AG04450 (cell line): ENCODE results near the gene FSHR. TPM values are rescaled to one million over a fixed set of nuclear protein-coding genes. Genes with fewer than 3 reads are reported as not detected.

Source experiments
- CTCF ChIA-PET: fragments of 300-600, 350-600 bp; formaldehyde crosslinking; extraction: SDS; loops from one replicate; lab custom pipeline; 2022; ENCODE audit warnings: antibody characterized with exemption, inconsistent platforms; lab: Charles Lee
- POLR2A ChIA-PET: fragments of 350-600 bp; formaldehyde crosslinking; extraction: SDS; loops from one replicate; lab custom pipeline; 2021; ENCODE audit warnings: antibody characterized with exemption, inconsistent platforms; lab: Yijun Ruan, JAX
- DNase-seq: peaks from one replicate; pipeline ENCODE4 v3.0.0-alpha.2; 2011; ENCODE audit warnings: low read depth, low spot score
- H3K27ac ChIP-seq: one replicate; pipeline ENCODE4 v1.5.1; 2012; ENCODE audit warnings: low read depth, low read length, control low read depth
- H3K27me3 ChIP-seq: one replicate; pipeline ENCODE4 v1.6.0; 2012; ENCODE audit warnings: low read length; ENCODE audit not compliant: control insufficient read depth, insufficient read depth
- H3K4me3 ChIP-seq: 2 replicates; pipeline ENCODE4 v1.5.1; 2011; ENCODE audit warnings: mild to moderate bottlenecking, low read depth, low read length, control low read depth
- H3K9me3 ChIP-seq: 2 replicates; pipeline ENCODE4 v1.5.1; 2012; ENCODE audit warnings: low read length; ENCODE audit not compliant: control insufficient read depth, insufficient read depth
- polyA plus RNA-seq: library from polyadenylated mRNA; depleted of rRNA; stranded (reverse); fragments of >200 nt; gene quantifications from 2 replicates; pipeline ENCODE4 v1.2.3, GENCODE V29; 2011
- TF ChIP-seq, protein P1 (sequence below): IDR thresholded peaks from 2 replicates; pipeline ENCODE4 v1.5.1; 2011; ENCODE audit warnings: low read depth, low read length, control low read depth, inconsistent platforms

FSHR gene
- polyA plus RNA-seq, 1 experiment, result not detected

DNA sequence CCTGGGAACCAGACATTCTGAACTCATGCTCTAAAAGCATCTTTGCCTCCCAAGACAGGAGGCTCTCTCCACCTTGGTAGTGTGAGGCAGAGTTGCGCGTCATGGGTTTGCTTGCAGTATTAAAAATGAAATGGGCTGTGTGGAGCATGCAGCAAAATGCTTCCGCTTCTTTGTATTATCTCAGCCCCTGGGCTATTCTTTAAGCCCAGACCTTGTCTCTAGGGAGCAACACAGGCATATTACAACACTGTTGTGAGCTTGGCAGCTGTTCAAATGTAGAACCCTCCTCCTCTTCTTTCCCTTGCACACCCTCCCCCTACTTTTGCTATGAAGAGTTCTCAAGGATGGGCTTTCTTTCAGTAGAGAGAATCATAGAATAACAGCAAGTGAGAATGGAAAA, 213.7 kb downstream of the FSHR start:
- Histone ChIP-seq H3K27ac (no peak overlapping the region), H3K4me3 (no peak overlapping the region), H3K9me3 (no peaks in the 10 kb centered on the region), H3K27me3 (peaks cover 3% of the 10 kb centered on the region)
- DNase-seq, result no peak
- ChIA-PET CTCF (no interaction called here), POLR2A (no interaction called here)
- TF ChIP-seq, protein P1, sequence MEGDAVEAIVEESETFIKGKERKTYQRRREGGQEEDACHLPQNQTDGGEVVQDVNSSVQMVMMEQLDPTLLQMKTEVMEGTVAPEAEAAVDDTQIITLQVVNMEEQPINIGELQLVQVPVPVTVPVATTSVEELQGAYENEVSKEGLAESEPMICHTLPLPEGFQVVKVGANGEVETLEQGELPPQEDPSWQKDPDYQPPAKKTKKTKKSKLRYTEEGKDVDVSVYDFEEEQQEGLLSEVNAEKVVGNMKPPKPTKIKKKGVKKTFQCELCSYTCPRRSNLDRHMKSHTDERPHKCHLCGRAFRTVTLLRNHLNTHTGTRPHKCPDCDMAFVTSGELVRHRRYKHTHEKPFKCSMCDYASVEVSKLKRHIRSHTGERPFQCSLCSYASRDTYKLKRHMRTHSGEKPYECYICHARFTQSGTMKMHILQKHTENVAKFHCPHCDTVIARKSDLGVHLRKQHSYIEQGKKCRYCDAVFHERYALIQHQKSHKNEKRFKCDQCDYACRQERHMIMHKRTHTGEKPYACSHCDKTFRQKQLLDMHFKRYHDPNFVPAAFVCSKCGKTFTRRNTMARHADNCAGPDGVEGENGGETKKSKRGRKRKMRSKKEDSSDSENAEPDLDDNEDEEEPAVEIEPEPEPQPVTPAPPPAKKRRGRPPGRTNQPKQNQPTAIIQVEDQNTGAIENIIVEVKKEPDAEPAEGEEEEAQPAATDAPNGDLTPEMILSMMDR, result no peak

DNA sequence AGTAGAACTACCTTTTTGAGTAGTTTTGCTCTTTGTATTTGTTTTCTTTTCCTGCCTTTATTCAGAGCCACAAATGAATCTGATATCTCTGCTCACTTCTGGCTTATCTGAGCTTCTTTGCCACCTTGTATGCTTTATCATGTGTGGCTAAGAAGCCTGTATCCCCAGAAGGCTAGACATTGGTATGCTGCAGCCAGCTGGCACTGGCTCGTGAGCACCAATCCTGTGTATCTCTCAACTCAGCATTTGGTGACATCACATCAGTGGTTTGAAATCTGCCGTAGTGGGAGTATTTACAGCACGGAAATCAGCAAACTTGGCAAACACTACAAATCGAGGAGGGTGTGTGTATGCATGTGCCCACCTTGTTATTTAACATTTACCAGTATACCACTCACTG, 215.1 kb downstream of the FSHR start:
- Histone ChIP-seq H3K27me3 (peaks cover 3% of the 10 kb centered on the region), H3K27ac (no peak overlapping the region), H3K4me3 (no peak overlapping the region), H3K9me3 (no peaks in the 10 kb centered on the region)
- DNase-seq, result no peak
- CTCF ChIA-PET, result no interaction called here
- POLR2A ChIA-PET, result no interaction called here
- TF ChIP-seq, protein P1, result no peak

DNA sequence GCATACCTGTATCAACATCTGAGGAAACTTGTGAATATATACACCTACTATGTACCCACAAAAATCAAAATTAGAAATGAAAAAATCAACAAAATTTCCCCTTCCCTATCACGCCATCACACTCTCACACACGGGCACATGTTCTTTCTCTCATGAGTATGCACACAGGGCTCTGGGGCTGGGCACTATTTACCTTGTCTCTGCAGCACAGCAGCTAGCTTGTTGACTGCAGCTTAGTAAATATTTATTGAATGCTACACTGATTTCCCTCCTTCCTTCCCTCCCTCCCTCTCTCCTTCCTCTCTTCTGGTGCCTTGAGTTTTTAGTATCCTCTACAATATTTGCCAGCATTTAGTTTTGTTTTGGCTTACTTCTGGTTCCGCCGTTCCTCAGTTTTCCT, 216.1 kb downstream of the FSHR start:
- Histone ChIP-seq H3K27me3 (peaks cover 3% of the 10 kb centered on the region), H3K27ac (no peak overlapping the region), H3K4me3 (no peak overlapping the region), H3K9me3 (no peaks in the 10 kb centered on the region)
- ChIA-PET CTCF (no interaction called here), POLR2A (no interaction called here)
- no peak for DNase-seq
- TF ChIP-seq, protein P1, result no peak

DNA sequence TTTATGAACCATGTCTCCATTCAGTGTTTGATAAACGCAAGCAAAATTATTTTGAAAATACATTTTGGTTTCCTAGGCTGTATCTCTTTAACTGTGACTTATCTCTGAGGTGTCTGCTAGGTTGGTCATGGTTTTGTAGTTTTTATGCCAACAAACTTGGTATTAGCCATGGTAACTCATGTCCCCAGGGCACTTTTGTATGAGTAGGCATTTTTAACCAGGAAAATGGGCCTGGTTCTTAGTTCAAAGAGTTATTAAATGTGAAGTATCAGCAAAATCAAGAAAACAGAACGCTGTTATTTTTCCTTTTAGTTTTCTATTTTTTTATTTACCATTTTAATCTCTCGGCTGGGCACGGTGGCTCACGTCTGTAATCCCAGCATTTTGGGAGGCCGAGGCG, 219.5 kb downstream of the FSHR start:
- ChIA-PET POLR2A (no interaction called here), CTCF (interaction anchor here (0.7 to 2.8 kb wide), 2 partner anchors 11 kb away, joined by 3 to 16 read pairs; no protein-coding TSS in a partner anchor)
- TF ChIP-seq, protein P1, result no peak
- Histone ChIP-seq H3K27ac (no peak overlapping the region), H3K9me3 (no peaks in the 10 kb centered on the region), H3K4me3 (no peak overlapping the region), H3K27me3 (peaks cover 3% of the 10 kb centered on the region)
- DNase-seq, result no peak

DNA sequence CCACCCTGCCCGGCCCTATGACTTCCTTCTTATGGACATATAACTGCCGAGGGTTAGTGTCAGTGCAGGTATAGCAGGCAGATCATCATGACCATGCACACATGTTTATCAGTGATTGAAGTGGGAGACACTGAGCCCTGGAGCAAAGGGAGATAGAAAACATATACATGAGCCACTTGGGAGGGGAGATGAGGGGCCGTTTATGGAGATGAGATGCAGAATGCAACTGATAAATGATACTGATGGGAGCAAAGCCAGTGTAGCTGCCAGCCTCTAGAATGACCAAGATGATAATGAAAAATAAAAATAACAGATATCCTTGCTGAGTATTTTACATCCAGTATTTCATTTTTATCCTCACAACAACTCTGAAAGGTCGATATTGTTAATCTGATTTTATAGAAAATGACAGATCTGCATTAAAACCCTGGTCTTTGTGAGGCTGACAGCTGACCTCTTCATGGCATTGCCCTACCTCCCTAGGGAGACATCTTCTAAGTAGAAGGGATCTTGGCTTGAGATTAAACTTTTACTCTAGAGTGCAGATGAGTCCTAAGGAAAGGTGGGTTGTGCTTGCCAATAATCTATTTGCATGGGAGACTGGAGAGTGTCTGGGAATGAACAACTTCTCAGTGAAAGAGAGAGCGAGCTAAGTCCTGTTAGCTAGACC, 220.4 kb downstream of the FSHR start:
- no peak overlapping the region for H3K4me3 ChIP-seq
- H3K9me3 ChIP-seq, result no peaks in the 10 kb centered on the region
- no peak for DNase-seq
- H3K27me3 ChIP-seq, result peaks cover 3% of the 10 kb centered on the region
- CTCF ChIA-PET, result interaction anchor here (0.7 kb wide), 2 partner anchors 12 to 348 kb away, joined by 3 read pairs; no protein-coding TSS in a partner anchor
- TF ChIP-seq, protein P1, result no peak
- H3K27ac ChIP-seq, result no peak overlapping the region
- POLR2A ChIA-PET, result no interaction called here
